NCI-H2171 treated with DMSO at 0.1 percent for 48 hours (cell line): ENCODE results near the gene SYCN.
A peak's percentile ranks its signal among the peaks of the same experiment; 100 is the strongest.

Experiments
- DNase-seq: peaks from one replicate; lab custom pipeline; 2025; lab: John Stamatoyannopoulos, UW

SYCN gene

DNA sequence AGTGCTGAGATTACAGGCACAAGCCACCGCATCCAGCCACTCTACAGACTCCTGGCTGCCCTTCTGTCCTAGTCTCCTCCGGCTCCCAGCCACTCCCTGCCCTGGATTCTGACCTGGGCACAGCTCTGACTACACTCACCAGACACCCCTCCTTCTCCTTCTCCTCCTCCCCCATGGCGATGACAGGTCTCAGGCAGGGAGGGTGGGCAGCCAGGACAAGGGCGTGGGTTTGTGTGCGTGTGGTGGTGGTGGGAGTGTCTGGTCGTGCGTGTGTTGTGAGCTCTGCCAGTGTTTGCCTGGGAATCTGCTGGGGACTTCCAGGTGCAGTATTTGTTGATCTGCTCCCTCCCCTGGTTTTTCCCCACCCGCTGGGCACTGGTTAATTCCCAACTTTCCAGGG, 10.3 kb downstream of the SYCN start:
- DNase-seq, result no peak

DNA sequence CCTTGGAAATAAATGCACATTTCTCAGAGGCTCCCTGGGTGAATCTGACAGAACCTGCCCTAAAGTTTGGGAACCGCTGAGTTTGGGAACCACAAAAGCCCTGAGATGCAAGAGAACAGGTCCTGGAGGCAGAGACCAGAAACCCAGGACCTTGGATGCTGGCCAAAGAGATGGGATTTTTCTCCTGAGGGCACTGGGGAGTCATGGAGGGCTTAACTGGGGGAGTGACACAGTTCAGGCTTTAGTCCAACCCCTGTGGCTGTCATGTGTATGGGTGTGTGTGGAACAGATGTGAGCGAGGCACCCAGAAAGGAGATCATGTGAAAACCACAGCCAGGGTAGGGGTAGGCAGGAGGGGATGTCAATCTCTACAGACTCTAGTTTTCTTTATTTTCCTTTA, 11.2 kb downstream of the SYCN start:
- DNase-seq, result no peak

DNA sequence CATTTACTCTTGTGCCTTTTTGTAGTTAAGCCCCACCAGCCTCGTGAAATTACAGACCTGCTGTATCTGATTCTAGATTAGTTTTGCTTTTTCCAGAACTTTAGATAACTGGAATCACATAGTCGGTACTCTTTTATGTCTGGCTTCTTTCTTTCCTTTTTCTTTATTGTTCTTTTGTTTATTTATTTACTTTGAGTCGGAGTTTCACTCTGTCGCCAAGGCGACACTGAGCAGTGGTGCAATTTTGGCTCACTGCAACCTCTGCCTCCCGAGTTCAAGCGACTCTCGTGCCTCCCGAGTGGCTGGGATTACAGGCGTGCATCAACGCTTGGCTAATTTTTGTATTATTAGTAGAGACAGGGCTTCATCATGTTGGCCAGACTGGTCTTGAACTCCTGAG, 13.3 kb downstream of the SYCN start:
- no peak for DNase-seq

DNA sequence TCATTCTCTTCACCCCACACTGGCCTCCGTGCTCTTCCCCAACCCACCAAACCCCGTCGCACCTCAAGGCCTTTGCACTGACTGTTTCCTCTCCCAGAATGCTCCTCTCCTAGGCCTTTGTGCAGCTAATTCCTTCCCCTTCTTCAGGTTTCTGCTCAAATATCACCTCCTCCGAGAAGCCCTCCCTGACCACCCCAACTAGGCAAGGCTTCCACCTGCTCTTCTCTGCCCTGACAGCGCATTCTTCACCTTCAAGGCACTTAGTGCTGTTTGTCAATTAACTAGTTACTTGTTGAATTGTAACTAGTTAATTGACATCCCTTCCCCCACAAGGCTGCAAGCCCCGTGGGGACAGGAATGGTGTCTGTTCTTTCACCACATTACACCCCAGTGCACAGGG, 15.1 kb downstream of the SYCN start:
- no peak for DNase-seq

DNA sequence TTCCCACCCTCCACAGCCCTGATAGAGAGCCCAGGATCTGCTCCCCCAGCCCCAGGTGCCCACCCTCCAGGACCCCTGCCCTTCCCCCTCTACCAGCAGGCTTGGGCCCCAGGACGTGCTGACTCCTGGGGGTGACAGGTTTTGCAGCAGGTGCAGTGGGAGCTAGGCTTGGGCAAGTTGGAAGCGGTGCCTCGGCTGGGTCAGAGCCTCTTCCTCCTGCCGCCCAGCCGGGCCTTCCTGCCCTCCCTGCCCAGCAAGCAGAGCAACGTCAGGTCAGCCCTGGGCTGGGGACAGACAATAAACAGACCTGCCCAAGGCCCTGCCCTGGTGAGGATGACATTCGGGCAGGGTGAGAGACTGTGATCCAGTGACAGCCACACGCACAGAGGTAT, 16.5 kb downstream of the SYCN start:
- no peak for DNase-seq

DNA sequence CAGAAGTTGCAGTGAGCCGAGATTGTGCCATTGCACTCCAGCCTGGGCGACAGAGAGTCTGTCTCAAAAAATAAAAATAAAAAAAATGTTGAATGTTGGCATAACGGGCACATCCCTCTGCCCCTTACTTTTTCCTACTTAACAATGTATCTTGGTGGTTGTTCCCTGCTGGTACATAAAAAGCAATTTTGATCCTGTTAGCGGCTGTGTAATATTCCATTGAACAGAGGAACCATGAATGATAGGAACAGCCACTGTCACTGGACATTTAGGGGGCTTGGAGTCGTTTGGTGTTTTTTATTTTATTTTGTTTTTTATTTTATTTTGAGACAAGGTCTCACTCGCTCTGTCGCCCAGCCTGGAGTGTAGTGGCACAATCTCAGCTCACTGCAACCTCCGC, 17.7 kb downstream of the SYCN start:
- no peak for DNase-seq

DNA sequence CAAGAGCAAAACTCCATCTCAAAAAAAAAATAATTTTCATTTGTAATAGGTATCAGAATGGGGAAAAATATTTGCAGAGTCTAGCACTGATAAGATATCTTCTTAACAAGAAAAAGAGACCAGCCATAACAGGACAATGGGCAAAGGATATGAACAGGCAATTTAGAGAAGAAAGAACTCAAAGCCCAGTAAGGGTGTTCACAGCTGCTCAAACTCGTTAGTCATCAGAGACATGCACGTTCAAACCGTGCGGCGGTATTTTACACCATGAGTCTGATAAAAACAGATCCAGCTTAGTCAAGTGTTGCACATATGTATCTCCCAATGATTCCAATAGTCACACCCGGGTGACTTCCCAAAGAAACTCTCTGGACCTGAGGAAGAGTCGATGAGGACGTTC, 21.0 kb downstream of the SYCN start:
- no peak for DNase-seq

DNA sequence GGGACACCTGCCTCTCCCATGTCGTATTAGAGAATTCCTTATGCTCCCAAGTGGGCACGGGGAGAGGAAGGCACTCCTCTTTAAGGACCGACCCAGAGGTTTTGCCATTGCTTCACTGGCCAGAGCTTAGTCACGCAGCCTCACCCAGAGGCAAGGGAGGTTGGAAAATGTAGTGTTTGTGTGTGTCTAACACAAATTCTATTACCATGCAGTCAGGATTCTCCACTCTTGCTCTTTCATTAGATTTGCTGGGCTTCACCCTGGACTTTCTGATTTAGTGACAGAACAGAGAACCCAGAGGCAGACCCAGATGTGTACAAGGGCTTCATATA, 21.9 kb downstream of the SYCN start:
- DNase-seq, result no peak

DNA sequence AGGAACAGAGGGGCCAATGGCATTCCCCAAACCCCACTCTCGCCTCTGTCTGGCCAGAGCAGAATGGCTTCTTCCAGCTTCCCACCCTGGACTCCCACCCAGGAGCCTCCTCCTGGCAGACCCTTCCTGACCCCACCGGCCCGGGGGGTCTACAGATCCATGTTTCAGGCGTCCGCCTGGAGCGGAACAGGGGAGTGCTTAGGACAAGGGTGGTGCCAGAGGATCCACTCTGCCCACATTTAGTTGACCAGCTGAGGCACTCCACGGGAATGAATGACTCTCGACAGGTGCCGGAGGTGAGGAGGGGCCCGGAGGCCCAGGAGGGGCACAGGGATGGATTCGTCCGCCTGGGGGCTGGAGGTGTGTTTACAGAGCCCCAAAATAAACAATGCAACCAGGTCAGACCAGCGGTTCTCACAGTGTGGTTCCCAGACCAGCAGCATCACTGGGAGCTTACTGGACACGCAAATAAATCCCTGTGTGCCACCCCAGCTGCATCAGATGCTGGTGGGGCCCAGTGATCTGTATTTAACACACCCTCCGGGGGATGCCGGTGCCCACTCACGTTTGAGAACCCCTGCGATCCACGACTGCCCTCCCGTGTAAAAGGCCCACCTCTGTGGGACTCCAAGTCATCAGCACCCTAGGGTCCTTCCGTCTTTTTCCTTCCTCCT, 22.4 kb downstream of the SYCN start:
- no peak for DNase-seq

DNA sequence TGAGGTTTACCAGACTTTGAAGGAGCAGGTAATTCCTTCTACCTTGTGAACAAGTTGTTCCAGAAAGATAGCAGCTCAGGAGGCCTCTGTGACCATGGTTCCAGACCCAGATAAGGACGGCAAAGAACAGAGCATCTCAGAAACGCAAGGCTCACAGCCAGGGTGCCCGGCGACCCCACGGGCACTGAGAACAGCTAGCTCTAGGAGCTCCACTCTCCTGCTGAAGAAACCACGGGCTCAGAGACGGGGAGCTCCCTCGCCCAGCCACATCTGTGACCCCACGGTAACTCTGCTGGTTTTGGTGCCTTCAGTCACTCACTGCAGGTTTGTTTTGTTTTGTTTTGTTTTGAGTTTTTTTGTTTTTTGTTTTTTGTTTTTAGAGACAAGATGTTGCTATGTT, 23.3 kb downstream of the SYCN start:
- DNase-seq, result no peak

DNA sequence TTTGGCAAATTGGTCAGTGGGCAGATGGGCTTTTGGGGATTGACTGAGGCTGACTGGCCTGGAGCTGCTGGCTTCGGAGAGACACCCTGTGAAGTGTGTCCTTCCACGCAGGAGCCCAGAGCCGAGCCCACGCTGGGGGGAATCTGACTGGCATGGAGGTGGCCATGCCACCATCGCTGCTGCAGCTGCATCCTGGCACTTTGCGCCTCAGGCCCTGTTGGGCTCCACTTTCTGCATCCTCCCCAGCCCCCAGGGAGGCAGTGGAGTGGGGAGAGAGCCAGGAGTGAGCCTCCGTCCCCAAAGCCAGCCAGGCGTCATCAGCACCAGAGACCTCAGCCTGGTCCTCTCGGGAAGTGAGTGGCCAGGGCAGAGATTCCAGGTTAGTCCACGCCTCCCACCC, 24.3 kb downstream of the SYCN start:
- no peak for DNase-seq

DNA sequence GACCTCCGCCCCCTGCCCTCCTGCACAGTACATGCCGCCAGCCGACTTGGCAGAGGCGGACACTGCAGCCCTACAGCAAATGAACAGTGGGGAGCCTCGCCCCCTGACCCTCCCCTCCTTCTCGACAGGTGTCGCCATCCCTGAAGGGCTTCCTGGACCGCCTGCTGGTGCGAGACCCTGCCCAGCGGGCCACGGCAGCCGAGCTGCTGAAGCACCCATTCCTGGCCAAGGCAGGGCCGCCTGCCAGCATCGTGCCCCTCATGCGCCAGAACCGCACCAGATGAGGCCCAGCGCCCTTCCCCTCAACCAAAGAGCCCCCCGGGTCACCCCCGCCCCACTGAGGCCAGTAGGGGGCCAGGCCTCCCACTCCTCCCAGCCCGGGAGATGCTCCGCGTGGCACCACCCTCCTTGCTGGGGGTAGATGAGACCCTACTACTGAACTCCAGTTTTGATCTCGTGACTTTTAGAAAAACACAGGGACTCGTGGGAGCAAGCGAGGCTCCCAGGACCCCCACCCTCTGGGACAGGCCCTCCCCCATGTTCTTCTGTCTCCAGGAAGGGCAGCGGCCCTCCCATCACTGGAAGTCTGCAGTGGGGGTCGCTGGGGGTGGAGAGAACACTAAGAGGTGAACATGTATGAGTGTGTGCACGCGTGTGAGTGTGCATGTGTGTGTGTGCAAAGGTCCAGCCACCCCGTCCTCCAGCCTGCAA, 25.6 kb downstream of the SYCN start:
- DNase-seq, result no peak

DNA sequence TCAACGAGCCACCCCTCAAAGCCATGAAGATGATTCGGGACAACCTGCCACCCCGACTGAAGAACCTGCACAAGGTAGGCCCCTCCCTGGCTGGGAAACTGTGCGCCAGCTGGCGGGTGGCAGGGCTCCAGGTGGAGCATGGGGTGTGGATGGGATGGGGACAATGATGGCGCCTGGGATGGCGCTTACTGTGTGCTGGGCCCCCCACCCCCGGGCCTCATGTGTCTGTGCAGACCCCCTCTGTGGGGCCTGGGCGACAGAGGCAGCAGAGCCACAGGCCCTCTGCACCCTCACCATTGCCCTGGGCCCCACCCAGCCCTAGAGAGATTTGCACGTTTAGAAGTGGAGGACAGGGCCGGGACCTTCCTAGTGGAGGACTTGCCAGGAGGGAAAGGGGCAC, 26.3 kb downstream of the SYCN start:
- no peak for DNase-seq

DNA sequence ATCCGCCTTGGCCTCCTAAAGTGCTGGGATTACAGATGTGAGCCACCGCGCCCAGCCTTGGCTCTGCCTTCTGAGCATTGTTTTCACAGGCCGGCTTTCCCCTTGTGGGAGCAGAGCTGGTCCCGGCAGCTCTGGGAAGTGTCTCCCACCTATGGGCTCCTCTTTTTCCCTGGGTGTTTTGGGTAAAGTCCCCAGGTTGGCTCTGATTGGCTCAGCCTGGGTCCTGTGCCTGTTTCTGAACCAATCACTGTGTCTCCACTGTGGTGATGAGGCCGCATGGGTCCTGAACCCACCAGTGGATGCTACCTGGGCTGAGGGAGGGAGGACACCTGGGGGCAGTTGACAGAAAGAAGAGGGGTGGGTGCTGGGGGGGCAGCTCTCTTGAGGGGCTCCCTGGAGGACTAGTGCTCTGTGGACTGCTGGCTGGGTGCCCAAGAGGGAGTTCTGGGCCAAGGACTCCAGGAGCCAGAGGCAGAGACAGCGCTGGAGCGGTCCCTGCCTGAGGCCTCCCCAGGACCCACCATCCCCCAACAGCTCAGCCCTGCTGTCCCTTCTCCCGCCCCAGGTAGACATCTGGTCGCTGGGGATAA, 26.9 kb downstream of the SYCN start:
- no peak for DNase-seq

DNA sequence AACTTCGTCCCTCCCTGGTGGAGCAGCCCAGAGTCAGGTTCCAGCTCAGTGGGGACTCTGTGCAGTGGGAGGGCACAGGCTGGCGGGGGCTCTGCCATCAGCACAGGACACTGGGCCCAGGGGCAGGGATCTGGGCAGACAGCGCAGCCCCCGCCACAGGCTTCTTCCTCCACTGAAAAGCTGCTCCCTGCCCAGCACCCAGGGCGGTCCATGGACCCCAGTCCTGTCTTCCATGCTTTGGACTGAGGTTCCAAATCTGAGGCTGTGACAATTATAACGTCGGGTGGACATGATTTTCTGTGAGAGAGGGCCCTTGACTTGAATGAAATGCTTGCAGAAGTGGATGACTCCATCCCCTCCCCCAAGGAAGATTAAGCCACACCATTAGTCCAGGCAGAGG, 28.5 kb downstream of the SYCN start:
- no peak for DNase-seq

DNA sequence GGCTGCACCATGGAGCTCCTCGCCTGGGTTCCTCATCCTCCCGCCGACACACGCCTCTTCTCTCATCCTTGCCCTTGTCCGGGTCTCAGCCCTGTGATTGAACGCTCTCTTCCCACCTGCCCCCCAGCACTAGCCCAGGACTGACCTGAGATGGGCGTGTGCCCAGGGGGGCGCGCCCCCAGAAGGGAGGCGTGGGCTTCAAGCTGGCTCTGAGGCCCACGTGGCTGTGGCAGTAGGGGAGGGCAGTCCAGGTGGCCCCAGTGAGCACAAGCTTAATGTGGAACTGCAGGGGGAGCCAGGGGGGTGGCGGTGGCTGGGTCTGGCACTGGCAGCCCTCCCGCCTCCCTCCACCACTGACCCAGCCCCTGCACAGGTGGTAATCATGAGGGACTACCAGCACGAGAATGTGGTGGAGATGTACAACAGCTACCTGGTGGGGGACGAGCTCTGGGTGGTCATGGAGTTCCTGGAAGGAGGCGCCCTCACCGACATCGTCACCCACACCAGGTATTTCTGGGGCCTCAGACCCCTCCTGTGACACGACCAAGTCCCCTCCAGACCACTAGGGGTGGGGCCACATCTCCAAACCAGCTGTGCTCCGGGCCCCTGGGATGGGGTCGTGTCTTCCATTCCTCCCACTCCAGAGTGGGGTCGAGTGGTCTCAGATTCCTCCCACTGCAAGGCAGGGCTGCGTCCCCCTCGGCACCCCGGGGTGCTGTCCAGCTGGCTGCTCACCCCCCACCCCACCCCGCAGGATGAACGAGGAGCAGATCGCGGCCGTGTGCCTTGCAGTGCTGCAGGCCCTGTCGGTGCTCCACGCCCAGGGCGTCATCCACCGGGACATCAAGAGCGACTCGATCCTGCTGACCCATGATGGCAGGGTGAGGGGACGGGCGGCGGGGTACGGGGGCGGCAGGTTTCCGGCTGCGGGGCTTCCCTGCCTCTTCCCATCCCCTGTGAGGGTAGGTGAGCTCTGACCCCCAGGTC, 29.2 kb downstream of the SYCN start:
- DNase-seq, result no peak

DNA sequence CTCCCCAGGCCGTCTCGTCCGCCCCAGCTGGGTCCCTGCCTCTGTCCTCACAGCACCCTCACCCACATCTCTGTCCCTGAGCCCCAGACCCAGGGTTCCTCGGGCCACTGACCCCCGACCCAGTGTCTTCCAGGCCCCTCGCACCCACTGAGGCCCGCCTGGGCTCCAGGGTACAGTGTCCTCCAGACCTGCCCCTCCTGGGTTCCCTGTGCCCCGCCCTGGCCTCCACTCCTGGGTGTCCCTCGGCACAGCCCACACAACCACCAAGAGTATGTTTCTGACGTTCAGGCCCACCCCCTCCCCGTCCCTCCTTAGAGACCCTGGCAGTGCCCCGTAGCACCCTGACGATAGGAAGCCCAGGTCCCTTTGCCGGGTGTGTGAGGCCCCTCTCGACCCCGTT, 29.9 kb downstream of the SYCN start:
- no peak for DNase-seq

DNA sequence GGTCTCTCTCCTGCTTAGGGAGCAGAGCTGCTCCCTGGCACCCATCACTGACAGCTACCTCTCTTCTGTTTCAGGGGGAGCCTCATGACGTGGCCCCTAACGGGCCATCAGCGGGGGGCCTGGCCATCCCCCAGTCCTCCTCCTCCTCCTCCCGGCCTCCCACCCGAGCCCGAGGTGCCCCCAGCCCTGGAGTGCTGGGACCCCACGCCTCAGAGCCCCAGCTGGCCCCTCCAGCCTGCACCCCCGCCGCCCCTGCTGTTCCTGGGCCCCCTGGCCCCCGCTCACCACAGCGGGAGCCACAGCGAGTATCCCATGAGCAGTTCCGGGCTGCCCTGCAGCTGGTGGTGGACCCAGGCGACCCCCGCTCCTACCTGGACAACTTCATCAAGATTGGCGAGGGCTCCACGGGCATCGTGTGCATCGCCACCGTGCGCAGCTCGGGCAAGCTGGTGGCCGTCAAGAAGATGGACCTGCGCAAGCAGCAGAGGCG, 30.5 kb downstream of the SYCN start:
- DNase-seq, result no peak

DNA sequence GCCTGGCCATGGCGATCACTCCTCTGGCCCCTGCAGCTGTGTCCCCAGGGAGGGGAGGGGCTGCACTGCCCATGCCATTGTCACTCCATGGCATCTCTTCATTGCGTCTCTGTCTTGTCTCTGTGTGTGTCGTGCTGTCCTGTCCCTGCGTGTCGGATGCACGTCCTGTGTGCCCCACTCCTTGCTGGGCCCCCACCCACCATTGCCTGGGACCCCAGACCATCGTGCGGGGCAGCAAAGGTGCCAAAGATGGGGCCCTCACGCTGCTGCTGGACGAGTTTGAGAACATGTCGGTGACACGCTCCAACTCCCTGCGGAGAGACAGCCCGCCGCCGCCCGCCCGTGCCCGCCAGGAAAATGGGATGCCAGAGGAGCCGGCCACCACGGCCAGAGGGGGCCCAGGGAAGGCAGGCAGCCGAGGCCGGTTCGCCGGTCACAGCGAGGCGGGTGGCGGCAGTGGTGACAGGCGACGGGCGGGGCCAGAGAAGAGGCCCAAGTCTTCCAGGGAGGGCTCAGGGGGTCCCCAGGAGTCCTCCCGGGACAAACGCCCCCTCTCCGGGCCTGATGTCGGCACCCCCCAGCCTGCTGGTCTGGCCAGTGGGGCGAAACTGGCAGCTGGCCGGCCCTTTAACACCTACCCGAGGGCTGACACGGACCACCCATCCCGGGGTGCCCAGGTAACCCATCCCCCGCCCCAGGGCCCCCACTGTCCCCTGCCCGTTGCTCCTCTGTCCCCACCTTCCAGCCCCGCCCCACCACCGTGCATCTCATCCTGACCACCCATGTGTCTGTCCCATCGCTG, 31.2 kb downstream of the SYCN start:
- no peak for DNase-seq

DNA sequence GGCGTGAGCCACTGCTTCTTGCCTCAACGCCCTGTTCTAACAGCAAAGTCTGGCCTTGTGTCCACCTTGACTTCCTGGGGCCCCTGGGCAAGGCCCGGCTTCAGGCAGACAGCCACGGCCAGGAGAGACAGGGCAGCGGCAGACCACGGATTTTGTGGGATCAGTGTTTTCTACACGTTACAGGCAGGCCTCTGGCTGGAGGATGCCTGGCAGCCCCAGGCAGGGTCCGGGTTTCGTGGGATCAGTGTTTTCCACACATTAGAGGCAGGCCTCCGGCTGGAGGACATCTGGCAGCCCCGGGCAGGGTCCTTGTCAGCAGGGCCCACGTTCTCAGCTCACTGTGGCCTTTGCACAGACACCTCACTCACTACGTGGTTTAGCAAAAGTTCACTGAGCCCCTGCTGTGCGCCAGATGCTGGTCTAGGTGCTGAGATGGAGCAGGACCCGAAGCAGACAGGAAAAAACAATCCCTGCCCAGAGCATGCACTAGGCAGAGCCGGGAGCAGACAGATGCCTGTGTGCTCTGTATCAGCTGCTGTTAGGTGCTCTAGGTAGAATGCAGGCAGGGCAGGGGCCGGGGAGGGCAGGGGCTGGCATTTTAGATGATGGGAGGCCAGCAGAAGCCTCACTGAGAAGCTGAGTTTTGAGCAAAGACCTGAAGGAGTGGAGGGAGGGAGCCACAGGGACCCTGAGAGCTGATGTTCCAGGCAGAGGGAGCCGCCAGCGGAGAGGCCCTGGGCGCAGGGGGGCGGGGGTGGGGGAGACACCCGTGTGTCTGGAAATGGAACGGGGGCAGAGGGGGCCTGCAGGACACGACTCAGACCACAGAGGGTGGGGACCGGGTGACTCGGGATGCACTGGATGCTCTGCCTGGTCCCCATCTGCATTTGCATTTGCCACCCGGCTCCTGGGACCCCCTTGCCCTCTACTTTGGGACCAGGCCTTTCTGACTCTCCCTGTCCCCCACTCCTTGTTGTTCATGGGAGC, 32.3 kb downstream of the SYCN start:
- DNase-seq, result peak; percentile 81
